Measurements from ENCODE around the gene IFI30. TPM values are rescaled to one million over a fixed set of nuclear protein-coding genes. Genes with fewer than 3 reads are reported as not detected.

The IFI30 gene
- total RNA-seq, 1 donor from 2014 or later, result 236 TPM

- no peak for DNase-seq (ENCODE audit: low spot score)
These were observed 2.8 kb upstream of the IFI30 start for GRCh38 chr19:18170714-18171255.

GRCh38 chr19:18171605-18172327 is 1.8 kb upstream of the IFI30 start:
- DNase-seq (ENCODE audit: low spot score), result no peak

GRCh38 chr19:18172331-18173053 is 1.1 kb upstream of the IFI30 start:
- DNase-seq (ENCODE audit: low spot score), result no peak

- DNase-seq (ENCODE audit: low spot score), result no peak
These were observed 500 bp upstream of the IFI30 start for GRCh38 chr19:18173054-18173571.

GRCh38 chr19:18174983-18175382 is 1.4 kb downstream of the IFI30 start:
- no peak for DNase-seq (ENCODE audit: low spot score)

- no peak for DNase-seq (ENCODE audit: low spot score)
These were observed 3.0 kb downstream of the IFI30 start for GRCh38 chr19:18176367-18177310.

GRCh38 chr19:18179957-18180356 is 6.3 kb downstream of the IFI30 start:
- no peak for DNase-seq (ENCODE audit: low spot score)

GRCh38 chr19:18183529-18183928 is 9.9 kb downstream of the IFI30 start:
- DNase-seq (ENCODE audit: low spot score), result no peak

- DNase-seq (ENCODE audit: low spot score), result no peak
These were observed 11.9 kb downstream of the IFI30 start for GRCh38 chr19:18185538-18185937.

GRCh38 chr19:18190278-18190677 is 16.7 kb downstream of the IFI30 start:
- DNase-seq (ENCODE audit: low spot score), result no peak

GRCh38 chr19:18191640-18192062 is 18.0 kb downstream of the IFI30 start:
- DNase-seq (ENCODE audit: low spot score), result no peak

GRCh38 chr19:18192673-18193387 is 19.2 kb downstream of the IFI30 start, which contains the start of gene MPV17L2:
Gene MPV17L2 (plus strand): TSS chr19:18193218. CDS start chr19:18193282, 64 bp downstream.
- DNase-seq (ENCODE audit: low spot score), result peak; percentile 100

- DNase-seq (ENCODE audit: low spot score), result no peak
These were observed 20.0 kb downstream of the IFI30 start for GRCh38 chr19:18193388-18194180.

- DNase-seq (ENCODE audit: low spot score), result no peak
These were observed 20.5 kb downstream of the IFI30 start for GRCh38 chr19:18194181-18194530.

GRCh38 chr19:18194554-18195238 is 21.1 kb downstream of the IFI30 start:
- no peak for DNase-seq (ENCODE audit: low spot score)

GRCh38 chr19:18196511-18196845 is 22.9 kb downstream of the IFI30 start:
- DNase-seq (ENCODE audit: low spot score), result no peak

GRCh38 chr19:18197306-18197705 is 23.7 kb downstream of the IFI30 start:
- no peak for DNase-seq (ENCODE audit: low spot score)

GRCh38 chr19:18197941-18198340 is 24.3 kb downstream of the IFI30 start:
- no peak for DNase-seq (ENCODE audit: low spot score)

GRCh38 chr19:18198374-18198773 is 24.8 kb downstream of the IFI30 start:
- no peak for DNase-seq (ENCODE audit: low spot score)

Data from mesenteric fat pad (tissue), 1 donor.